ENCODE results near the gene GRIA1.
A peak's percentile ranks its signal among the peaks of the same experiment; 100 is the strongest.

The GRIA1 gene

GRCh38 chr5:153696256-153696655, 205.8 kb downstream of the GRIA1 start:
- no peak for DNase-seq (ENCODE audit: low read depth)
- TF ChIP-seq CTCF (IDR thresholded peaks at IDR 0.05; ENCODE audit: low read length, missing control alignments): no peak
- no peak overlapping the region for H3K4me3 ChIP-seq (replicated peaks; ENCODE audit: low read depth, low read length)

GRCh38 chr5:153699035-153699434, 208.6 kb downstream of the GRIA1 start:
- no peak overlapping the region for H3K4me3 ChIP-seq (replicated peaks; ENCODE audit: low read depth, low read length)
- no peak for DNase-seq (ENCODE audit: low read depth)
- TF ChIP-seq CTCF (IDR thresholded peaks at IDR 0.05; ENCODE audit: low read length, missing control alignments): no peak

- no peak for TF ChIP-seq CTCF (IDR thresholded peaks at IDR 0.05; ENCODE audit: low read length, missing control alignments)
- no peak overlapping the region for H3K4me3 ChIP-seq (replicated peaks; ENCODE audit: low read depth, low read length)
- DNase-seq (ENCODE audit: low read depth): no peak
Observed at GRCh38 chr5:153700940-153701339, 210.5 kb downstream of the GRIA1 start.

GRCh38 chr5:153702265-153702664, 211.8 kb downstream of the GRIA1 start:
- no peak for TF ChIP-seq CTCF (IDR thresholded peaks at IDR 0.05; ENCODE audit: low read length, missing control alignments)
- H3K4me3 ChIP-seq (replicated peaks; ENCODE audit: low read depth, low read length): no peak overlapping the region
- no peak for DNase-seq (ENCODE audit: low read depth)

DNA sequence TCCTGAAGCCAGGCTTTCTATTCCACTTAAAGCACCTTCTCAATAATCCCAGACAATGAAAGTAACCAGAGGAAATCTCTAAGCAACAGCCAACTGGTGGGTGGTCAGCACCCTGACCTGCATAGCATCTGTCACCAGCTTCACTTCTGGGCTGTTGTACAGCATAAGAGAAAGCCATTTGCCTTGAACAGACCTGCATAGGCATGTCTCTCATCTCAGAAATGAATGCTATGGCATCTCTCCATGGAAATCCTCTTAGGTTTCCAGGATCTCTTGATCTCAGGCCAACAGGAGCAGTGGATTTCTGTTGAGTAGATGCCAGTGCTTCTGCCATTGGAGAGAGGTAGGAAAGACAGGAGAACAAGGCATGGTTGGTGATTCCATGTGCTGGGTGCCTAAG, 213.6 kb downstream of the GRIA1 start:
- no peak overlapping the region for H3K4me3 ChIP-seq (replicated peaks; ENCODE audit: low read depth, low read length)
- no peak for TF ChIP-seq CTCF (IDR thresholded peaks at IDR 0.05; ENCODE audit: low read length, missing control alignments)
- no peak for DNase-seq (ENCODE audit: low read depth)

DNA sequence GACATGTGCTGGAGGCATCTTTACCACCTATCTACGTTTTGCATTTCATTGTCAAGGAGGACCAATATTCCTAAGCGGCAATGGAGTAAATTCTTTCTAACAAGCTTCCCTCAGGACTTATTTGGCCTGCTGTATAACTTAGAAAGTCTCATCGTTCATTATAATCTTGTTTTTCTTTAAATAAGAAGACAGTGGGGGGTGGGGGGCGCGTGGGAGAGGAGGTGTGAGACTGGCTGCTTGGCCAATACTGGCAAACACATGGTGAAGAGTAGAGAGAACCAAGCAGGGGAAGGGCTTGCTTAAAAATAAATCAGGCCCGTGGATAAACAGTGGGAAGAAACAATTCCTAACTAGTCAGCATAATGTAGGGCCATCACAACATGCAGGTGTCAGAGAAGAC, 217.2 kb downstream of the GRIA1 start:
- TF ChIP-seq CTCF (IDR thresholded peaks at IDR 0.05; ENCODE audit: low read length, missing control alignments): no peak
- DNase-seq (ENCODE audit: low read depth): no peak

DNA sequence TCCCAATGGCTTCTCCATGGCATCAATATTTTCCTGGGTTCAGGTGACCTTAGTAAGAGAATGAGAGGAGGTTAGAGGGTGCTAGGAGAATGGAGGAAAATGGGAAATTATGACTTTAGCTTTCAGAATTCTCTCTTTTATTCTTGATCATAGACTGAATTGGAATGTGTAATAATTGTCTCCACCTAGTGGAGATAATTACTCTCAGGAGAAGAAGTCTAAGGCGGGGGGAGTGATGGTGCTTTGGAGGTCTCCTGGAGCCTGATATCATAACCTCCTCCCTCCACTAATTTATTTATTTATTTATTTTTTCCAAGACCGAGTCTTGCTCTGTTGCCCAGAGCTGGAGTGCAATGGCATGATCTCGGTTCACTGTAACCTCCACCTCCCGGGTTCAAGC, 221.3 kb downstream of the GRIA1 start:
- peak; percentile 35 for DNase-seq (ENCODE audit: low read depth)
- no peak overlapping the region for H3K4me3 ChIP-seq (replicated peaks; ENCODE audit: low read depth, low read length)
- peak; percentile 45 for TF ChIP-seq CTCF (IDR thresholded peaks at IDR 0.05; ENCODE audit: low read length, missing control alignments)

More for the DNA sequence above, 217.2 kb downstream of the GRIA1 start:
- H3K4me3 ChIP-seq (replicated peaks; ENCODE audit: low read depth, low read length): no peak overlapping the region

Measured in fibroblast of pulmonary artery (primary cell).